Lower lobe of right lung (tissue), 2 donors: ENCODE measurements around the gene D2HGDH. TPM values are rescaled to one million over a fixed set of nuclear protein-coding genes. Genes with fewer than 3 reads are reported as not detected.
"Not testable (repeated sequence)": the region's sequence is repeated elsewhere in the genome, so short reads cannot be mapped to it uniquely, and the experiment has no call there.

Experiments used
- ATAC-seq, 2 donors: fragments of 200-7000 bp; cut with Tn5 transposase; one replicate each; pipeline ENCODE4 v1.9.1; 2020 to 2022; ENCODE audit warnings: mild to moderate bottlenecking in 2 of 2, moderate library complexity in 2 of 2
- DNase-seq: peaks from one replicate; pipeline ENCODE4 v3.0.0-alpha.2; 2020
- H3K27ac ChIP-seq: fragments of 200-600 bp; one replicate; pipeline ENCODE4 v1.8.0; 2022
- H3K27me3 ChIP-seq: fragments of 200-600 bp; one replicate; pipeline ENCODE4 v1.8.0; 2022; ENCODE audit warnings: low read depth
- H3K36me3 ChIP-seq: fragments of 200-600 bp; one replicate; pipeline ENCODE4 v1.8.0; 2022; ENCODE audit warnings: mild to moderate bottlenecking
- H3K4me1 ChIP-seq: fragments of 200-600 bp; one replicate; pipeline ENCODE4 v1.8.0; 2022
- H3K4me3 ChIP-seq: fragments of 200-600 bp; one replicate; pipeline ENCODE4 v1.8.0; 2022; ENCODE audit warnings: mild to moderate bottlenecking
- H3K9me3 ChIP-seq: fragments of 200-600 bp; one replicate; pipeline ENCODE4 v1.8.0; 2022
- intact Hi-C: fragments of 100-400 bp; cut with DNase I; formaldehyde crosslinking; loops from one replicate; pipeline ENCODE4 v1.11.0; 2022
- total RNA-seq: library from RNA; stranded (reverse); fragmentation: NEBNext Ultra II Directional; extraction: Animal tissue kit (Norgen Biotek cat#: 25700); gene quantifications from one replicate; pipeline ENCODE4 v1.2.1, GENCODE V29; 2021
- TF ChIP-seq, protein P1 (sequence below): fragments of 200-600 bp; IDR thresholded peaks from one replicate; pipeline ENCODE4 v1.8.0; 2022; ENCODE audit warnings: antibody characterized with exemption, mild to moderate bottlenecking
- donor health status: DM: no; HTN: yes; CAD: no; lungs with severe emphysema.

D2HGDH gene
- total RNA-seq, 1 donor from 2014 or later: 29.4 TPM

DNA sequence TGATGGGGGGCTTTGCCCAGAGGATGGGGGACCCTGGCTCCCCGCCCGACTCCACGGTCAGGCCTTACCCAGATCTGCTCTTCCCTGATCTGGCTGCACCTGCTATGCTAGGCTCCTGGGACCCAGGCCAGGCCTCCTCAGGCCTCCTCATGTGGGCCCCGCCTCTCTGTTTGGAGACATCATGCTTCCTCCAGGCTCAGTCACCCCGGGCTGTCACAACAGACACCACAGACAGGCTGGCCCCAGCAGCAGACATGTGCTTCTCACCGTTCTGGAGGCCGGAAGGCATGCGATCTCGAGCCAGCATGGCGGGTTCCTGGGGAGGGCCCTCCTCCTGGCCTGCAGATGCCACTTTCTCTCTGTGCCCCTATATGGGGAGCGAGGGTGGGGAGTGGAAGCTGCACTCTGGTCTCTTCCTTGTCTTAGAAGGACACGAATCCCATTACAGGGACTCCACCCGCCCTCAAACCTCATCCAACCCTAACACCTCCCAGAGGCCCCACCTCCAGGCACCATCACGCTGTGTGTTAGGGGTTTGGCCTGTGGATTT, 63.7 kb downstream of the D2HGDH start:
- Histone ChIP-seq H3K4me3 (no peak overlapping the region), H3K9me3 (no peaks in the 10 kb centered on the region), H3K27me3 (peaks cover 10% of the 10 kb centered on the region), H3K27ac (no peak overlapping the region), H3K36me3 (no peaks in the 10 kb centered on the region), H3K4me1 (no peaks in the 10 kb centered on the region)
- peak; percentile 32 for DNase-seq
- intact Hi-C loops: no loop called here
- ATAC-seq: no peak
- TF ChIP-seq, protein P1, sequence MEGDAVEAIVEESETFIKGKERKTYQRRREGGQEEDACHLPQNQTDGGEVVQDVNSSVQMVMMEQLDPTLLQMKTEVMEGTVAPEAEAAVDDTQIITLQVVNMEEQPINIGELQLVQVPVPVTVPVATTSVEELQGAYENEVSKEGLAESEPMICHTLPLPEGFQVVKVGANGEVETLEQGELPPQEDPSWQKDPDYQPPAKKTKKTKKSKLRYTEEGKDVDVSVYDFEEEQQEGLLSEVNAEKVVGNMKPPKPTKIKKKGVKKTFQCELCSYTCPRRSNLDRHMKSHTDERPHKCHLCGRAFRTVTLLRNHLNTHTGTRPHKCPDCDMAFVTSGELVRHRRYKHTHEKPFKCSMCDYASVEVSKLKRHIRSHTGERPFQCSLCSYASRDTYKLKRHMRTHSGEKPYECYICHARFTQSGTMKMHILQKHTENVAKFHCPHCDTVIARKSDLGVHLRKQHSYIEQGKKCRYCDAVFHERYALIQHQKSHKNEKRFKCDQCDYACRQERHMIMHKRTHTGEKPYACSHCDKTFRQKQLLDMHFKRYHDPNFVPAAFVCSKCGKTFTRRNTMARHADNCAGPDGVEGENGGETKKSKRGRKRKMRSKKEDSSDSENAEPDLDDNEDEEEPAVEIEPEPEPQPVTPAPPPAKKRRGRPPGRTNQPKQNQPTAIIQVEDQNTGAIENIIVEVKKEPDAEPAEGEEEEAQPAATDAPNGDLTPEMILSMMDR: no peak

DNA sequence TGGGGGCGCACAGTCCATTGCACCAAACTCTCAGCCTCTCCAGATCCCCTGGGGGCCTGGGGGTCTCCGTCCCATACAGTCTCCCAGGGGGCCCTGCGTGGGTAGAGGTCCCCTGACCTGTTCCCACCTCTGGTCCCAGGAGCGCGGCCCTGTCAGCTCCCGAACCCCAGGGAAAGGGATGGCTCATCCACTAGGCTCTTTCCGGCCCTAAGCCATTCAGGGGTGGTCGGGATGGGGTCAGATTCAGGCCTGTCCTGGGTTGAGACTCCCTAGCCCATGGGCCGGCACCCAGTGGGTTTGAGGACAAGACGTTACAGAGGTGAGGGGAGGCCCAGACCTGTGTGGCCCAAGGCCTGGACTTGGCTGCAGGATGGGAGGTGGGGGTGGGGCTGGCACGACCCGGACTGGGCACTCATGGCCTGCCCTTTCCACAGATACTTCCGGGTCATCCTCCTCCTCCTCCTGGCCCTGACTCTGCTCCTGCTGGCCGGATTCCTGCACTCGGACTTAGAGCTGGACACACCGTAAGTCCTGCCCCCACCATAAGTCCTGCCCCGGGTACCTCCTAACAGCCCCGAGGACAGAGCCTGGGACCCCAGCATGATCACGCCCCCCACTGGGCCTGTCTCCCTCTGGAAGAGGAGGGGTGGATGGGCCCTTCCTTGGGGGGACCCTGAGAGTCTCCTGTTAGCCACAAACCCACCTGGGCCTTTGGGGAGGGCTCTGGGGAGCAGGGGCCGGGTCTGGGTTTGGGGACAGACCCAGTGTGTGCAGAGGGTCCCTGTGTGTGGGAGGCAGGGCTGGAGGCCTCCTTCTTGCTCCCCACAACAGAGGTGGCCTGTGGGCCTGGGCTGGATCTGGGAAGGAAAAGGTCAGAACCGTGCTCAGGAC, 64.4 kb downstream of the D2HGDH start:
- Histone ChIP-seq H3K36me3 (no peaks in the 10 kb centered on the region), H3K27me3 (peaks cover 18% of the 10 kb centered on the region), H3K9me3 (no peaks in the 10 kb centered on the region), H3K27ac (no peak overlapping the region), H3K4me1 (peaks cover under 1% of the 10 kb centered on the region), H3K4me3 (no peak overlapping the region)
- intact Hi-C loops: no loop called here
- TF ChIP-seq, protein P1: no peak
- ATAC-seq (no peak), DNase-seq (peak; percentile 35)

DNA sequence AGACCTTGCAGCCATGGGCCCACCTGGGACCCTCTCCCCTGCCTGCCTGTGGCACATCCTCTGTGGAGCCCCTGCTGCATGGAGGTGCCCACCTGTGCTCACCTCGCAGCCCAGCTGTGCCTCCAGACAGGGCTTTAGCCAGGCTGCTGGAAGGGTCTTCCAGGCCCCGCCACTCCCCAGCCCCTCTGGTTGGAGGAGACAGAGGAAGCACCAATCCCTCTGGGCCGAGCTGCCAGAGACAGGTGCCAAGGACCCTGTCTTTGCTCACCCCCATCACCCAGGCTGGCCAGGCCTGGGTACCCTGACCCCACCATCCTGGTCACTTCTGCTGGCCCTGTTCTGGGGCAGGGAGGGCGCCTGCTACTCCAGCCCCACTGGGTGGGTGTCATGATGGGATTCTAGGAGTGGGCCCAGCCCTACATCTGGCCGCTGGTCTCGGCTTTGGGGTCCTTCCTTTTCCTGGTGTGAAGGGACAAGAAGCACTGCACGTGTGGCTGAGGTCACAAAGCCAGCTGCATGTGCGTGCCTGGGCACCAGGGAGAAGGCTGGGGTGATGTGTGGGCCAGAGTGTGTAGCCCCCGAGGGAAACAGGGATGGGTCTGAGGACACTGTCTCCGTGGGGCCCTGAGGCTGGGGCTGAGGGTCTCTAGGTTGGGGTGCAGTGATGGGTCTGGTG, 65.2 kb downstream of the D2HGDH start:
- TF ChIP-seq, protein P1: no peak
- Histone ChIP-seq H3K36me3 (no peaks in the 10 kb centered on the region), H3K4me1 (peaks cover 9% of the 10 kb centered on the region), H3K4me3 (no peak overlapping the region), H3K27ac (no peak overlapping the region), H3K27me3 (peaks cover 26% of the 10 kb centered on the region), H3K9me3 (no peaks in the 10 kb centered on the region)
- ATAC-seq (no peak), DNase-seq (peak; percentile 32)
- intact Hi-C loops: no loop called here

DNA sequence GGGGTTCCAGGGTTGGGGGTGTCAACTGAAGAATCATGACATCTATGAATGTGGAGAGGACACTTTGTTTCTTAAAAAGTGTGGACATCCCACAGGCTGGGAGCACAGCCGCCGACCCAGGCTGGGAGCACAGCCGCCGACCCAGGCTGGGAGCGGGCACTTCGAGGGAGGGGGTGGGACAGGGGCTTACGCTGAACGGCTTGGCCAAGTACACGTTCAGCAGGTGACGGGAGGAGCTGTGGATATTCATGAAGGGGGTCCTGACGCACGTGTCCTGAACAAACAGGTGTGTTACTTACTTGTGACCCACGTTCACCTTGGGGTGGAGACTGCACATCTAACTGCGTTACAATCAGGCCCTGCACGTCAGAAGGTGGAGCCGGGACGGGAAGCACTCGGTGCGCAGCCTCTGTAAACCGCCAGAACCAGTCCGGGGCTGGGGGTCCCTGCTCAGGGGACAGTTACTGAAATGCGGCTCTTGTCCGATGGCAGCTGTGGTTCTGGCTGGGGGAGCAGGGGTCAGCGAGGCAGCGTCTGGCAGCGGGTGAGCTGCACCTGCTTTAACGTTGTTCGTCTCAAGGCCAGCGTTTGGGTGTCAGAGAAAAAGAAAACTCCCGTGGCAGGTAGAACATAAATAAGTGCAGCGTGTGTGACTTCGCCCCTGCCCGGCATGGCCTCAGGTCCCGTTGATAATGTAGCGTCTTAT, 65.9 kb downstream of the D2HGDH start:
- ATAC-seq, H3K9me3 ChIP-seq, intact Hi-C loops: not testable (repeated sequence)

DNA sequence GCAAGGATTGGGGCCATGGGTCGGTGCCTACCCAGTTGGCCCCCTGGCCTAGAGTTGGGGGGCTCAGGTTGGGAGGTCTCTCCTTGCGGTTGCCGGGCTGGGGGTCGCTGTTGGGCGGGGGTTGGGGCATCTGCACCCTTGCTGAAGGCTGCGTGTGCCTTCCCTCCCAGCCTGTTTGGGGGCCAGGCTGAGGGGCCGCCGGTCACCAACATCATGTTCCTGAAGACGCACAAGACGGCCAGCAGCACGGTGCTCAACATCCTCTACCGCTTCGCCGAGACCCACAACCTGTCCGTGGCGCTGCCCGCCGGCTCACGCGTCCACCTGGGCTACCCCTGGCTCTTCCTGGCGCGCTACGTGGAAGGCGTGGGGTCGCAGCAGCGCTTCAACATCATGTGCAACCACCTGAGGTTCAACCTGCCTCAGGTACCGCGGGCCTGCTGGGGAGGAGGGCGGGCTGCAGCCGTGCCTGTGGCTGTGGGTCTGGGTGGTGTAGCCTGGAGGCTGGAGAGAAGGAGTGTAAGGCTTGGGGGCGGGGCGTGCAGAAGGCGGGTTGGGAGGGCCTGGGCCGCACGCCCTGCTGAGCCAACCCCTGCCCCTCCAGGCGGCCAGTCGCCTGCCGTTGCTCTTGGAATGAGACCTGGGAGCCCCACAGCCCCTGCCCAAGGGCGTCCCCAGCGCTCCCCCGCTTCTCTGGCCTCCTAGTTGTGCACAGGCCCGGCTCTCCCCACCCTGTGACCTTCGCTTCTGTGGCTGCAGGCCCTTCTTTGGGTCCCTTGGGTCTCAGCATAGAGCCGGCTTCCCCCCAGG, 67.4 kb downstream of the D2HGDH start:
- intact Hi-C loops: no loop called here

More for the DNA sequence above, 65.9 kb downstream of the D2HGDH start:
- Histone ChIP-seq H3K4me1 (peaks cover 12% of the 10 kb centered on the region), H3K27me3 (peaks cover 29% of the 10 kb centered on the region)
- H3K4me3 ChIP-seq, H3K36me3 ChIP-seq, H3K27ac ChIP-seq, DNase-seq: not testable (repeated sequence)

More for the DNA sequence above, 67.4 kb downstream of the D2HGDH start:
- peaks cover 12% of the 10 kb centered on the region for H3K4me1 ChIP-seq
- no peak overlapping the region for H3K27ac ChIP-seq
- no peak overlapping the region for H3K4me3 ChIP-seq
- TF ChIP-seq, protein P1: no peak
- peaks cover 29% of the 10 kb centered on the region for H3K27me3 ChIP-seq
- no peaks in the 10 kb centered on the region for H3K9me3 ChIP-seq
- no peaks in the 10 kb centered on the region for H3K36me3 ChIP-seq
- DNase-seq: peak; percentile 43
- ATAC-seq: no peak
